ENCODE data around the gene MYNN.
"Not testable (repeated sequence)": the region's sequence is repeated elsewhere in the genome, so short reads cannot be mapped to it uniquely, and the experiment has no call there.

Gene MYNN

GRCh38 chr3:169772897-169773816 lies at the start of gene MYNN:
Gene MYNN, plus strand, starts transcription at chr3:169773396. Its CDS starts 900 bp downstream, at chr3:169774296.
- Mint-ChIP-seq H3K4me3 (peak within 1 kb of the TSS; percentile 98), H3K9me3 (no peaks in the 10 kb centered on the region), H3K36me3 (ENCODE audit: low read depth) (peaks cover 39% of the 10 kb centered on the region), H3K27ac (peak within 1 kb of the TSS; percentile 99), H3K4me1 (peaks cover 53% of the 10 kb centered on the region), H3K27me3 (peaks cover 5% of the 10 kb centered on the region)
- ATAC-seq (peak; percentile 86), DNase-seq (peak; percentile 92)

- peaks cover 34% of the 10 kb centered on the region for H3K9me3 Mint-ChIP-seq
- not testable (repeated sequence) for H3K27ac Mint-ChIP-seq; H3K36me3 Mint-ChIP-seq (ENCODE audit: low read depth); H3K4me3 Mint-ChIP-seq; H3K4me1 Mint-ChIP-seq; ATAC-seq; DNase-seq
- peaks cover 27% of the 10 kb centered on the region for H3K27me3 Mint-ChIP-seq
Observed at GRCh38 chr3:169731857-169732256, 41.3 kb upstream of the MYNN start.

GRCh38 chr3:169739067-169739466 lies 34.1 kb upstream of the MYNN start:
- no peak overlapping the region for H3K4me3 Mint-ChIP-seq
- no peaks in the 10 kb centered on the region for H3K4me1 Mint-ChIP-seq
- ATAC-seq (no peak), DNase-seq (no peak)
- H3K27me3 Mint-ChIP-seq: peaks cover 8% of the 10 kb centered on the region
- H3K36me3 Mint-ChIP-seq (ENCODE audit: low read depth): no peaks in the 10 kb centered on the region
- H3K9me3 Mint-ChIP-seq: peaks cover 11% of the 10 kb centered on the region
- H3K27ac Mint-ChIP-seq: no peak overlapping the region

GRCh38 chr3:169744366-169745054 lies 28.7 kb upstream of the MYNN start:
- Mint-ChIP-seq H3K9me3 (no peaks in the 10 kb centered on the region), H3K4me1 (peaks cover 8% of the 10 kb centered on the region), H3K27me3 (peaks cover 24% of the 10 kb centered on the region), H3K4me3 (no peak overlapping the region), H3K36me3 (ENCODE audit: low read depth) (no peaks in the 10 kb centered on the region), H3K27ac (no peak overlapping the region)
- DNase-seq (no peak), ATAC-seq (no peak)

DNA sequence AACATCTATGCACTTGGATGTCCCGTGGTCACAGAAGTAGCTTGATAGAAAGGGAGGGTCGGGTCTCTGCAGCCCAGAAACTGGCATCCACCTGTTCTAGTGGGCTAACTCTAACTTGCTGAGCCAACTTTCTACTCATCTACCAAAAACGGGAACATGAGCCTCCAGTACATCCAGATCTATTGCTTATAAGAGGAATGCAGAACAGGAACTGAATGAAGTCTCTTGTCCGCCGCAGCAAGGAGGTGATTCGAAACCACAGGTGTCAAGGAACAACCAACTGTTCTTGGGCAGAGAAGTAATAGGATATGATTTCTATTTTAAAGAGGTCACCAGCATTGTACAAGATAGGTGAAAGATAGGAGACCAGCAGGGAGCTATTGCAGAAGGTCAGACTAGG lies 26.3 kb upstream of the MYNN start:
- H3K27ac Mint-ChIP-seq: no peak overlapping the region
- no peaks in the 10 kb centered on the region for H3K36me3 Mint-ChIP-seq (ENCODE audit: low read depth)
- H3K9me3 Mint-ChIP-seq: no peaks in the 10 kb centered on the region
- no peak for ATAC-seq
- no peak overlapping the region for H3K4me3 Mint-ChIP-seq
- H3K27me3 Mint-ChIP-seq: peaks cover 21% of the 10 kb centered on the region
- H3K4me1 Mint-ChIP-seq: peaks cover 8% of the 10 kb centered on the region
- no peak for DNase-seq

GRCh38 chr3:169748670-169749069 lies 24.5 kb upstream of the MYNN start:
- Mint-ChIP-seq H3K27ac (no peak overlapping the region), H3K4me3 (no peak overlapping the region), H3K36me3 (ENCODE audit: low read depth) (no peaks in the 10 kb centered on the region), H3K4me1 (peaks cover 8% of the 10 kb centered on the region), H3K27me3 (peaks cover 25% of the 10 kb centered on the region), H3K9me3 (no peaks in the 10 kb centered on the region)
- peak; percentile 63 for ATAC-seq
- no peak for DNase-seq

DNA sequence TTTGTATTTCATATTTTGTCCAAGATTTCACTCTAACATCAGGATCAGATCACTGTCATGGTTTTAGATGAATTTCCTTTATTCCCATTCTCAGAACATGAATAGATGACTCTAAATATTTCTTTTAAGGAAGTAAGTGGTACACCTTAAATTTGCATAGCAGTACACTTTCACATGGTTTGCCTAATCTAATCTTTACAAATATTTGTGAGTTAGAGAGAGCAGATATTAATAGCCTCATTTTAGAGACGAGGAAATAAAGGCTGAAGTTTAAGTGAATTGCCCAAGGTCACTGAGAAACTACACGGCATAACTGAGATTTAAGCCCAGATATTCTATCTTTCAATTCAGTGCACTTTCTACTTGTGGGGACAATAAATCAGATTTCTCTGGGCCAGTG lies 22.5 kb upstream of the MYNN start:
- ATAC-seq (no peak), DNase-seq (no peak)
- H3K36me3 Mint-ChIP-seq (ENCODE audit: low read depth): no peaks in the 10 kb centered on the region
- no peak overlapping the region for H3K4me3 Mint-ChIP-seq
- H3K27me3 Mint-ChIP-seq: peaks cover 25% of the 10 kb centered on the region
- peaks cover 6% of the 10 kb centered on the region for H3K4me1 Mint-ChIP-seq
- H3K9me3 Mint-ChIP-seq: no peaks in the 10 kb centered on the region
- H3K27ac Mint-ChIP-seq: no peak overlapping the region

GRCh38 chr3:169751875-169752274 lies 21.3 kb upstream of the MYNN start:
- H3K36me3 Mint-ChIP-seq (ENCODE audit: low read depth): no peaks in the 10 kb centered on the region
- H3K4me3 Mint-ChIP-seq: no peak overlapping the region
- peaks cover 8% of the 10 kb centered on the region for H3K4me1 Mint-ChIP-seq
- no peak for DNase-seq
- peaks cover 25% of the 10 kb centered on the region for H3K27me3 Mint-ChIP-seq
- H3K9me3 Mint-ChIP-seq: peaks cover 2% of the 10 kb centered on the region
- no peak for ATAC-seq
- no peak overlapping the region for H3K27ac Mint-ChIP-seq

- no peak overlapping the region for H3K4me3 Mint-ChIP-seq
- peaks cover 6% of the 10 kb centered on the region for H3K27me3 Mint-ChIP-seq
- no peak for ATAC-seq
- no peaks in the 10 kb centered on the region for H3K36me3 Mint-ChIP-seq (ENCODE audit: low read depth)
- peaks cover 3% of the 10 kb centered on the region for H3K9me3 Mint-ChIP-seq
- no peak for DNase-seq
- no peak overlapping the region for H3K27ac Mint-ChIP-seq
- H3K4me1 Mint-ChIP-seq: peaks cover 22% of the 10 kb centered on the region
Observed at GRCh38 chr3:169754711-169755110, 18.5 kb upstream of the MYNN start.

DNA sequence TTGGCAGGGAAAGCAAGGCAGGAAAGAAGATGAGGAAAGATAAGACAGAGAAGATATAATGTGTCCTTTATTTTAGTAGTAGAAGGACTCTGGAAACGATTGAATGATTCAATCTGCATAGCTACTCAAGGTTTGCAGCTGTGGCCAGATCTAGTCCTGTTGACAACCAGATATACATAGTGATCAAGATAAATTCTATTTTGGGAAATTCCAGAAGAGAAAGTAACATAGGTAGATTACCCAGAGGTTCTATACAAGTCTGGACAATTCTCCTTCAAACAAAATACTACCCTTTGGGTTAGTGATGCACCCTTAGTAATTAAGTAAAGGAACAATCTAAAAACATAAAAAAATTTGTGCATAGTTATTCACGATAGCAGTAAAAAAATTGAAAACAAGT lies 17.7 kb upstream of the MYNN start:
- H3K27ac Mint-ChIP-seq: no peak overlapping the region
- H3K9me3 Mint-ChIP-seq: peaks cover 3% of the 10 kb centered on the region
- no peaks in the 10 kb centered on the region for H3K36me3 Mint-ChIP-seq (ENCODE audit: low read depth)
- DNase-seq (no peak), ATAC-seq (no peak)
- H3K4me1 Mint-ChIP-seq: peaks cover 28% of the 10 kb centered on the region
- H3K4me3 Mint-ChIP-seq: no peak overlapping the region
- H3K27me3 Mint-ChIP-seq: peaks cover 4% of the 10 kb centered on the region

GRCh38 chr3:169758359-169758994 lies 14.7 kb upstream of the MYNN start:
- Mint-ChIP-seq H3K27ac (peak overlapping the region; percentile 42), H3K9me3 (peaks cover 6% of the 10 kb centered on the region), H3K36me3 (ENCODE audit: low read depth) (no peaks in the 10 kb centered on the region), H3K4me3 (no peak overlapping the region), H3K4me1 (peaks cover 40% of the 10 kb centered on the region), H3K27me3 (peaks cover 1% of the 10 kb centered on the region)
- DNase-seq (no peak), ATAC-seq (no peak)

- Mint-ChIP-seq H3K27me3 (peaks cover 1% of the 10 kb centered on the region), H3K36me3 (ENCODE audit: low read depth) (no peaks in the 10 kb centered on the region), H3K27ac (peak overlapping the region; percentile 84), H3K4me3 (peak overlapping the region; percentile 21), H3K4me1 (peaks cover 48% of the 10 kb centered on the region), H3K9me3 (peaks cover 6% of the 10 kb centered on the region)
- no peak for DNase-seq
- ATAC-seq: peak; percentile 94
Observed at GRCh38 chr3:169759256-169759655, 13.9 kb upstream of the MYNN start.

- Mint-ChIP-seq H3K27me3 (peaks cover 3% of the 10 kb centered on the region), H3K36me3 (ENCODE audit: low read depth) (no peaks in the 10 kb centered on the region), H3K4me1 (peaks cover 55% of the 10 kb centered on the region), H3K4me3 (no peak overlapping the region), H3K9me3 (peaks cover 6% of the 10 kb centered on the region), H3K27ac (no peak overlapping the region)
- no peak for ATAC-seq
- DNase-seq: no peak
Observed at GRCh38 chr3:169760479-169760878, 12.7 kb upstream of the MYNN start.

DNA sequence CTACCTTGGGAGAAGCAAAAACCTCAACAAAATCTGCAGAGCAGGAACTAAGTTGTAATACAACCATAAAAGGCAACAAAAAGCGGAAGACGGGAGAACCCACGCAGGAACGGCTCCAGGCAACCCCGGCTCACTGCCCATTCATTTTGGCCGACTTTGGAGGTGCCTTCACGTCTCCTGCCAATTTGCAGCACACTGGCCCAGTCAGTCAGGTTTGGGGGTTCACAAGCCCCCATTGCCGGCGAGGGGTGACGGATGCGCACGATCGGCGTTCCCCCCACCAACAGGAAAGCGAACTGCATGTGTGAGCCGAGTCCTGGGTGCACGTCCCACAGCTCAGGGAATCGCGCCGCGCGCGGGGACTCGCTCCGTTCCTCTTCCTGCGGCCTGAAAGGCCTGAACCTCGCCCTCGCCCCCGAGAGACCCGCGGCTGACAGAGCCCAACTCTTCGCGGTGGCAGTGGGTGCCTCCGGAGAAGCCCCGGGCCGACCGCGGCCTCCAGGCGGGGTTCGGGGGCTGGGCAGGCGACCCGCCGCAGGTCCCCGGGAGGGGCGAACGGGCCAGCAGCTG lies 8.8 kb upstream of the MYNN start:
- H3K4me1 Mint-ChIP-seq: peaks cover 42% of the 10 kb centered on the region
- peaks cover 3% of the 10 kb centered on the region for H3K27me3 Mint-ChIP-seq
- H3K9me3 Mint-ChIP-seq: peaks cover 7% of the 10 kb centered on the region
- peak overlapping the region; percentile 97 for H3K27ac Mint-ChIP-seq
- peaks cover 2% of the 10 kb centered on the region for H3K36me3 Mint-ChIP-seq (ENCODE audit: low read depth)
- DNase-seq: peak; percentile 68
- ATAC-seq: peak; percentile 33
- H3K4me3 Mint-ChIP-seq: peak overlapping the region; percentile 96

Data from activated naive CD8-positive, alpha-beta T cell treated with anti-CD3 and anti-CD28 coated beads, Interleukin-2, amount 50 U/mL, for 24 hours (primary cell).